GM23338 (cell line): ENCODE results near the gene CYTH1. TPM values are rescaled to one million over a fixed set of nuclear protein-coding genes. Genes with fewer than 3 reads are reported as not detected.

Experiments used
- ATAC-seq: fragments of 200-7000 bp; cut with Tn5 transposase; 3 replicates; pipeline ENCODE4 v1.9.1; 2020
- DNase-seq: peaks from one replicate; pipeline ENCODE4 v3.0.0-alpha.2; 2015; ENCODE audit warnings: low spot score
- H2AFZ ChIP-seq: fragments of 200-600 bp; sonication (generic); 2 replicates; pipeline ENCODE4 v1.8.0; 2016; ENCODE audit warnings: antibody characterized with exemption, mild to moderate bottlenecking, moderate library complexity
- H3F3A ChIP-seq: fragments of 200-600 bp; sonication (generic); replicated peaks from 2 replicates; pipeline ENCODE4 v1.8.0; 2017; ENCODE audit warnings: antibody characterized with exemption, mixed run types, low read depth
- H3K27ac ChIP-seq: fragments of 200-600 bp; sonication (generic); 2 replicates; pipeline ENCODE4 v1.6.1; 2016; ENCODE audit warnings: low read depth
- H3K27me3 ChIP-seq: fragments of 200-600 bp; sonication (generic); 2 replicates; pipeline ENCODE4 v1.8.0; 2016; ENCODE audit warnings: mild to moderate bottlenecking, mixed run types, moderate library complexity; ENCODE audit not compliant: insufficient read depth
- H3K36me3 ChIP-seq: fragments of 200-600 bp; sonication (generic); 2 replicates; pipeline ENCODE4 v1.8.0; 2016; ENCODE audit warnings: mild to moderate bottlenecking; ENCODE audit not compliant: insufficient read depth
- H3K4me1 ChIP-seq: fragments of 200-600 bp; sonication (generic); 2 replicates; pipeline ENCODE4 v1.8.0; 2016; ENCODE audit warnings: mild to moderate bottlenecking, moderate library complexity; ENCODE audit not compliant: insufficient read depth
- H3K4me2 ChIP-seq: fragments of 200-600 bp; sonication (generic); 2 replicates; pipeline ENCODE4 v1.7.1; 2017; ENCODE audit warnings: mixed run types
- H3K4me3 ChIP-seq: fragments of 200-600 bp; sonication (generic); 2 replicates; pipeline ENCODE4 v1.6.1; 2016; ENCODE audit warnings: mixed run types
- H3K79me2 ChIP-seq: fragments of 200-600 bp; sonication (generic); replicated peaks from 2 replicates; pipeline ENCODE4 v1.8.0; 2017; ENCODE audit warnings: mild to moderate bottlenecking; ENCODE audit not compliant: insufficient read depth
- H3K9me2 ChIP-seq: fragments of 200-600 bp; sonication (generic); 2 replicates; pipeline ENCODE4 v1.8.0; 2017; ENCODE audit not compliant: insufficient read depth
- H4K20me1 ChIP-seq: fragments of 200-600 bp; sonication (generic); replicated peaks from 2 replicates; pipeline ENCODE4 v1.8.0; 2017; ENCODE audit warnings: mild to moderate bottlenecking; ENCODE audit not compliant: insufficient read depth
- H3K27ac Mint-ChIP-seq: 2 replicates; pipeline ENCODE4 v1.8.0; 2020; ENCODE audit warnings: inconsistent platforms, mild to moderate bottlenecking, moderate library complexity, mixed read lengths
- H3K27me3 Mint-ChIP-seq: 3 replicates; pipeline ENCODE4 v1.8.0; 2022; ENCODE audit warnings: low read depth, mild to moderate bottlenecking, moderate library complexity, mixed read lengths, inconsistent platforms; ENCODE audit not compliant: insufficient read depth, poor library complexity
- H3K36me3 Mint-ChIP-seq: 3 replicates; pipeline ENCODE4 v1.8.0; 2021; ENCODE audit warnings: low read depth, mild to moderate bottlenecking, inconsistent platforms, moderate library complexity, mixed read lengths
- H3K4me1 Mint-ChIP-seq: 3 replicates; pipeline ENCODE4 v1.8.0; 2020; ENCODE audit warnings: mild to moderate bottlenecking, inconsistent platforms, mixed read lengths
- H3K4me3 Mint-ChIP-seq: 3 replicates; pipeline ENCODE4 v1.8.0; 2021; ENCODE audit warnings: moderate library complexity, mild to moderate bottlenecking, inconsistent platforms, mixed read lengths
- H3K9me3 Mint-ChIP-seq: 3 replicates; pipeline ENCODE4 v1.8.0; 2020; ENCODE audit warnings: moderate library complexity, mild to moderate bottlenecking, inconsistent platforms, mixed read lengths
- EZH2phosphoT487 ChIP-seq: fragments of 200-600 bp; sonication (generic); IDR thresholded peaks from one replicate; pipeline ENCODE4 v1.8.1; 2018; ENCODE audit warnings: antibody characterized with exemption; ENCODE audit not compliant: unreplicated experiment
- JUNB ChIP-seq: IDR thresholded peaks from one replicate; pipeline ENCODE4 v1.6.1; 2016; ENCODE audit warnings: antibody characterized with exemption; ENCODE audit not compliant: unreplicated experiment
- NANOG ChIP-seq: IDR thresholded peaks from 2 replicates; pipeline ENCODE4 v1.6.1; 2016; ENCODE audit warnings: antibody characterized with exemption, borderline replicate concordance
- POLR2AphosphoS5 ChIP-seq: IDR thresholded peaks from 2 replicates; pipeline ENCODE4 v1.6.1; 2016; ENCODE audit warnings: antibody characterized with exemption, low read depth
- STAT1 ChIP-seq: IDR thresholded peaks from one replicate; pipeline ENCODE4 v1.6.1; 2016; ENCODE audit warnings: antibody characterized with exemption; ENCODE audit not compliant: unreplicated experiment
- polyA plus RNA-seq: library from polyadenylated mRNA; unstranded; fragments of >200 nt; fragmentation: Nextera tagmentation; extraction: Ambion mirVana; gene quantifications from 2 replicates; pipeline ENCODE4 v1.2.1, GENCODE V29; 2016
- total RNA-seq: library from RNA; depleted of rRNA; stranded (reverse); fragments of >200 nt; shearing (Covaris generic); gene quantifications from 2 replicates; pipeline ENCODE4 v1.2.3, GENCODE V29; 2014
- TF ChIP-seq, protein P1 (sequence below): IDR thresholded peaks from one replicate; pipeline ENCODE4 v1.6.1; 2018; ENCODE audit warnings: antibody characterized with exemption; ENCODE audit not compliant: unreplicated experiment
- TF ChIP-seq, protein P2 (sequence below): fragments of 250-450 bp; sonication (Bioruptor Pico); IDR thresholded peaks from 2 replicates; pipeline ENCODE4 v1.5.0; 2020; ENCODE audit warnings: mild to moderate bottlenecking, moderate library complexity
- TF ChIP-seq, protein P3 (sequence below): IDR thresholded peaks from 2 replicates; pipeline ENCODE4 v1.6.1; 2016; ENCODE audit warnings: antibody characterized with exemption

Gene CYTH1
- total and polyA plus RNA-seq, 2 experiments from 2014 or later = 13.8 to 14.5 TPM

DNA sequence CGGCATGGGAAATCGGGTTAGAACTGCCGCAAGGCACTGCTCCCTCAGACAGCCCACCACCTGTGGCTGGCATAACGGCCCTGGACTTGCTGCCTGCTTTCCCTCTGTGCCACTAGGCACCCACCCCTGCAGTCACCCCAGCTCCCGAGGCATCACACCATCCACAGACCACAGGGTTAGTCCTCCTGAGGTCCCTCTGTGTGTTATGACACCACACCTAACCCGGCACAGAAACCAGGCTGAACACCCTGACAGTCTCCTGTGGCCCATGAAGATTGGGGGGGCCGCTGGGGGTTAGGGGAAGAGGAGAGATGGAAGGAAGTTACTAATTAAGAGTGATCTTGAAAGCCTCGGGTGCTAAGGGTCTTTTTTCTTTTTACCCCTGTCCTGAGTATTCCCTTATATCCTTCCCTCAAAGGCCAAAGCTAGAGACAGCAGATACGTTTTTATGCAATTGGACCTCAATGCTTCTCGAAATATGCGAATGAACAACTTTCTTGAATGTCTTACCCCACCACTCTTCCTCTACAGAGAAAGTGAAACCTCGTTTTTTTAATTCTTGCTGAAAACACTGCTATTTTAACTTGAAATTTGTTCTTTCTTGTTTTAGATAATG lies 7.0 kb downstream of the CYTH1 start (continued):
- TF ChIP-seq, protein P1, sequence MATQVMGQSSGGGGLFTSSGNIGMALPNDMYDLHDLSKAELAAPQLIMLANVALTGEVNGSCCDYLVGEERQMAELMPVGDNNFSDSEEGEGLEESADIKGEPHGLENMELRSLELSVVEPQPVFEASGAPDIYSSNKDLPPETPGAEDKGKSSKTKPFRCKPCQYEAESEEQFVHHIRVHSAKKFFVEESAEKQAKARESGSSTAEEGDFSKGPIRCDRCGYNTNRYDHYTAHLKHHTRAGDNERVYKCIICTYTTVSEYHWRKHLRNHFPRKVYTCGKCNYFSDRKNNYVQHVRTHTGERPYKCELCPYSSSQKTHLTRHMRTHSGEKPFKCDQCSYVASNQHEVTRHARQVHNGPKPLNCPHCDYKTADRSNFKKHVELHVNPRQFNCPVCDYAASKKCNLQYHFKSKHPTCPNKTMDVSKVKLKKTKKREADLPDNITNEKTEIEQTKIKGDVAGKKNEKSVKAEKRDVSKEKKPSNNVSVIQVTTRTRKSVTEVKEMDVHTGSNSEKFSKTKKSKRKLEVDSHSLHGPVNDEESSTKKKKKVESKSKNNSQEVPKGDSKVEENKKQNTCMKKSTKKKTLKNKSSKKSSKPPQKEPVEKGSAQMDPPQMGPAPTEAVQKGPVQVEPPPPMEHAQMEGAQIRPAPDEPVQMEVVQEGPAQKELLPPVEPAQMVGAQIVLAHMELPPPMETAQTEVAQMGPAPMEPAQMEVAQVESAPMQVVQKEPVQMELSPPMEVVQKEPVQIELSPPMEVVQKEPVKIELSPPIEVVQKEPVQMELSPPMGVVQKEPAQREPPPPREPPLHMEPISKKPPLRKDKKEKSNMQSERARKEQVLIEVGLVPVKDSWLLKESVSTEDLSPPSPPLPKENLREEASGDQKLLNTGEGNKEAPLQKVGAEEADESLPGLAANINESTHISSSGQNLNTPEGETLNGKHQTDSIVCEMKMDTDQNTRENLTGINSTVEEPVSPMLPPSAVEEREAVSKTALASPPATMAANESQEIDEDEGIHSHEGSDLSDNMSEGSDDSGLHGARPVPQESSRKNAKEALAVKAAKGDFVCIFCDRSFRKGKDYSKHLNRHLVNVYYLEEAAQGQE = no peak
- TF ChIP-seq EZH2phosphoT487 = no peak
- no peak for TF ChIP-seq POLR2AphosphoS5
- no peak for TF ChIP-seq STAT1

DNA sequence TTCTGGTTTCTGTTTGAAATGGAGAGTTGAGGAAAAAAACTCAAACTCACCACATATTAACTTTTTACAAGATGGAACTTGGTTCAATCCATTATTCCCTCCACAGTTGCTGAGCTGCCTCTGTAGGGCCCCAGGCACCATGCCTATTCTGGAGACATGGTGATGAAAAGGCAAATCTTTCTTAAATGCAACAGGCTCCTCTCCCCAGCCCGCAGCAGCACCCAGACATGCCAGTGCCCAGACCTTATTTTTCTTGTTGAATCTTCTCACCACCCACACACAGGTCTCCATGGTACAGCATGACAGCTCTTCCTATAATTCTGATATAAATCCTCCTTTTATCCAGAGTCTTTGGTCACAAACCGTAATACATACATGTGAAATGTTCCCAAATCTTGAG lies 7.6 kb downstream of the CYTH1 start:
- no peak overlapping the region for H2AFZ ChIP-seq
- no peaks in the 10 kb centered on the region for H3K36me3 ChIP-seq
- no peak overlapping the region for H3K4me3 ChIP-seq
- Mint-ChIP-seq H3K27me3 (no peaks in the 10 kb centered on the region), H3K27ac (no peak overlapping the region), H3K4me1 (peaks cover 13% of the 10 kb centered on the region), H3K9me3 (no peaks in the 10 kb centered on the region), H3K36me3 (no peaks in the 10 kb centered on the region), H3K4me3 (no peak overlapping the region)
- no peak overlapping the region for H3K27ac ChIP-seq
- TF ChIP-seq STAT1 (no peak), JUNB (no peak), EZH2phosphoT487 (no peak), POLR2AphosphoS5 (no peak), NANOG (no peak)
- TF ChIP-seq, protein P2, sequence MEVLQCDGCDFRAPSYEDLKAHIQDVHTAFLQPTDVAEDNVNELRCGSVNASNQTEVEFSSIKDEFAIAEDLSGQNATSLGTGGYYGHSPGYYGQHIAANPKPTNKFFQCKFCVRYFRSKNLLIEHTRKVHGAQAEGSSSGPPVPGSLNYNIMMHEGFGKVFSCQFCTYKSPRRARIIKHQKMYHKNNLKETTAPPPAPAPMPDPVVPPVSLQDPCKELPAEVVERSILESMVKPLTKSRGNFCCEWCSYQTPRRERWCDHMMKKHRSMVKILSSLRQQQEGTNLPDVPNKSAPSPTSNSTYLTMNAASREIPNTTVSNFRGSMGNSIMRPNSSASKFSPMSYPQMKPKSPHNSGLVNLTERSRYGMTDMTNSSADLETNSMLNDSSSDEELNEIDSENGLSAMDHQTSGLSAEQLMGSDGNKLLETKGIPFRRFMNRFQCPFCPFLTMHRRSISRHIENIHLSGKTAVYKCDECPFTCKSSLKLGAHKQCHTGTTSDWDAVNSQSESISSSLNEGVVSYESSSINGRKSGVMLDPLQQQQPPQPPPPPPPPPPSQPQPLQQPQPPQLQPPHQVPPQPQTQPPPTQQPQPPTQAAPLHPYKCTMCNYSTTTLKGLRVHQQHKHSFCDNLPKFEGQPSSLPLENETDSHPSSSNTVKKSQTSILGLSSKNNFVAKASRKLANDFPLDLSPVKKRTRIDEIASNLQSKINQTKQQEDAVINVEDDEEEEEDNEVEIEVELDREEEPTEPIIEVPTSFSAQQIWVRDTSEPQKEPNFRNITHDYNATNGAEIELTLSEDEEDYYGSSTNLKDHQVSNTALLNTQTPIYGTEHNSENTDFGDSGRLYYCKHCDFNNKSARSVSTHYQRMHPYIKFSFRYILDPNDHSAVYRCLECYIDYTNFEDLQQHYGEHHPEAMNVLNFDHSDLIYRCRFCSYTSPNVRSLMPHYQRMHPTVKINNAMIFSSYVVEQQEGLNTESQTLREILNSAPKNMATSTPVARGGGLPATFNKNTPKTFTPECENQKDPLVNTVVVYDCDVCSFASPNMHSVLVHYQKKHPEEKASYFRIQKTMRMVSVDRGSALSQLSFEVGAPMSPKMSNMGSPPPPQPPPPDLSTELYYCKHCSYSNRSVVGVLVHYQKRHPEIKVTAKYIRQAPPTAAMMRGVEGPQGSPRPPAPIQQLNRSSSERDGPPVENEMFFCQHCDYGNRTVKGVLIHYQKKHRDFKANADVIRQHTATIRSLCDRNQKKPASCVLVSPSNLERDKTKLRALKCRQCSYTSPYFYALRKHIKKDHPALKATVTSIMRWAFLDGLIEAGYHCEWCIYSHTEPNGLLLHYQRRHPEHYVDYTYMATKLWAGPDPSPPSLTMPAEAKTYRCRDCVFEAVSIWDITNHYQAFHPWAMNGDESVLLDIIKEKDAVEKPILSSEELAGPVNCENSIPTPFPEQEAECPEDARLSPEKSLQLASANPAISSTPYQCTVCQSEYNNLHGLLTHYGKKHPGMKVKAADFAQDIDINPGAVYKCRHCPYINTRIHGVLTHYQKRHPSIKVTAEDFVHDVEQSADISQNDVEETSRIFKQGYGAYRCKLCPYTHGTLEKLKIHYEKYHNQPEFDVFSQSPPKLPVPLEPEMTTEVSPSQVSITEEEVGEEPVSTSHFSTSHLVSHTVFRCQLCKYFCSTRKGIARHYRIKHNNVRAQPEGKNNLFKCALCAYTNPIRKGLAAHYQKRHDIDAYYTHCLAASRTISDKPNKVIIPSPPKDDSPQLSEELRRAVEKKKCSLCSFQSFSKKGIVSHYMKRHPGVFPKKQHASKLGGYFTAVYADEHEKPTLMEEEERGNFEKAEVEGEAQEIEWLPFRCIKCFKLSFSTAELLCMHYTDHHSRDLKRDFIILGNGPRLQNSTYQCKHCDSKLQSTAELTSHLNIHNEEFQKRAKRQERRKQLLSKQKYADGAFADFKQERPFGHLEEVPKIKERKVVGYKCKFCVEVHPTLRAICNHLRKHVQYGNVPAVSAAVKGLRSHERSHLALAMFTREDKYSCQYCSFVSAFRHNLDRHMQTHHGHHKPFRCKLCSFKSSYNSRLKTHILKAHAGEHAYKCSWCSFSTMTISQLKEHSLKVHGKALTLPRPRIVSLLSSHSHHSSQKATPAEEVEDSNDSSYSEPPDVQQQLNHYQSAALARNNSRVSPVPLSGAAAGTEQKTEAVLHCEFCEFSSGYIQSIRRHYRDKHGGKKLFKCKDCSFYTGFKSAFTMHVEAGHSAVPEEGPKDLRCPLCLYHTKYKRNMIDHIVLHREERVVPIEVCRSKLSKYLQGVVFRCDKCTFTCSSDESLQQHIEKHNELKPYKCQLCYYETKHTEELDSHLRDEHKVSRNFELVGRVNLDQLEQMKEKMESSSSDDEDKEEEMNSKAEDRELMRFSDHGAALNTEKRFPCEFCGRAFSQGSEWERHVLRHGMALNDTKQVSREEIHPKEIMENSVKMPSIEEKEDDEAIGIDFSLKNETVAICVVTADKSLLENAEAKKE = no peak
- TF ChIP-seq, protein P3, sequence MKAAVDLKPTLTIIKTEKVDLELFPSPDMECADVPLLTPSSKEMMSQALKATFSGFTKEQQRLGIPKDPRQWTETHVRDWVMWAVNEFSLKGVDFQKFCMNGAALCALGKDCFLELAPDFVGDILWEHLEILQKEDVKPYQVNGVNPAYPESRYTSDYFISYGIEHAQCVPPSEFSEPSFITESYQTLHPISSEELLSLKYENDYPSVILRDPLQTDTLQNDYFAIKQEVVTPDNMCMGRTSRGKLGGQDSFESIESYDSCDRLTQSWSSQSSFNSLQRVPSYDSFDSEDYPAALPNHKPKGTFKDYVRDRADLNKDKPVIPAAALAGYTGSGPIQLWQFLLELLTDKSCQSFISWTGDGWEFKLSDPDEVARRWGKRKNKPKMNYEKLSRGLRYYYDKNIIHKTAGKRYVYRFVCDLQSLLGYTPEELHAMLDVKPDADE = no peak
- TF ChIP-seq, protein P1 = no peak
- H3K27me3 ChIP-seq = no peaks in the 10 kb centered on the region
- H3F3A ChIP-seq = no peaks in the 10 kb centered on the region
- no peaks in the 10 kb centered on the region for H3K9me2 ChIP-seq
- peak; percentile 24; the same call in 1 of the 3 replicates for ATAC-seq
- no peak overlapping the region for H3K4me2 ChIP-seq
- peaks cover 8% of the 10 kb centered on the region for H4K20me1 ChIP-seq
- peaks cover 31% of the 10 kb centered on the region for H3K79me2 ChIP-seq
- no peaks in the 10 kb centered on the region; the same call in 1 of the 2 replicates for H3K4me1 ChIP-seq
- DNase-seq = no peak
